ENCODE data around the gene GFI1. TPM values are rescaled to one million over a fixed set of nuclear protein-coding genes. Genes with fewer than 3 reads are reported as not detected.

The GFI1 gene
- total and polyA plus RNA-seq, 2 of the 13 experiments (the other 11 are each of a cell fraction or from before 2014, with no cell fraction given): 10.3 to 10.5 TPM

DNA sequence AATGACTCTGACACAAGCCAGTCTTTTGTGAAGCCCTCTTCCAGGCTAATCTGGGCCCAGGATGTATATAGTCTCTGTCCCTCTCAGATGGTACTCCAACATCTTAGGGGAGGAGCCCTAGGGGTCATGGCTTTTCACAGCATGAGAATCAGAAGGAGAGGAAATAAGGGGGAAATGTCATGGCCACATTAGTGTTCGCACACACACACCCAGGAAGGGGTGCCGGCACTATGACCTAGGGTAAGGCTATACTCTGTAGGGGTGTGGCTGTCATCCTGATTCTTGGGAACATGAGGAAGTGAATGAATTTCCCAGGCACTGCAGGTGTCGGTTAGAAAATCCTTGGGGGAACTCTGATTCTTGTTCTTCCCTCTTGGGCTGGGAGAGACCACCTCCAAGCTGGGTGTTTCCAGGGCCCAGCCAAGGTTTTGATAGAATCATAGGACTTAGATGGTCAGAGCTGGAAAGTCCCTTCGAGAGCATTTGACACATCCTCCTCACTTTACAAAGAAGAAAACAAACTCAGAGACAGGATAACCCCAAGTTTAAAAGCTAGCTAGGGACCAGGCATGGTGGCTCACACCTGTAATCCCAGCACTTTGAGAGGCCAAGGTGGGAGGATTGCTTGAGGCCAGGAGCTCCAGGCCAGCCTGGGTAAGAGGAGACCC lies 22.0 kb downstream of the GFI1 start:
- no peak overlapping the region for H2AFZ ChIP-seq (ENCODE audit: low read length)
- H3K9ac ChIP-seq (ENCODE audit: insufficient read depth, low read depth, low read length): no peak overlapping the region
- ATAC-seq (no peak), FAIRE-seq (no peak), DNase-seq (ENCODE audit: low spot score) (no peak)
- H3K9me3 ChIP-seq (ENCODE audit: low read length): no peaks in the 10 kb centered on the region
- ChIA-PET CTCF (ENCODE audit: low intra/inter-chr PET ratio, low total read pairs) (no interaction called here), POLR2A (no interaction called here)
- no peaks in the 10 kb centered on the region for H4K20me1 ChIP-seq (ENCODE audit: insufficient read depth, low read length)
- H3K27ac ChIP-seq (ENCODE audit: extremely low read length, insufficient read depth, low read length): no peak overlapping the region
- H3K27me3 ChIP-seq (ENCODE audit: control insufficient read depth in 1 of 2, insufficient read depth in 2 of 2, low read length in 2 of 2): no peaks in the 10 kb centered on the region; a peak in 1 of 5 replicates
- H3K4me1 ChIP-seq (ENCODE audit: insufficient read depth, low read length): 0 out of 2 replicates have a peak, but pooled peaks cover 2% of the 10 kb centered on the region
- no peaks in the 10 kb centered on the region for H3K79me2 ChIP-seq (ENCODE audit: insufficient read depth, low read length)
- in situ Hi-C loops (cut with HindIII; ENCODE audit: extremely low pct_ligation_motif_present, low pct_unique_long_range_greater_than_20kb) (no loop called here), intact Hi-C loops (cut with micrococcal nuclease; ENCODE audit: unreplicated experiment) (no loop called here)
- H3K4me2 ChIP-seq (ENCODE audit: low read depth, low read length): no peak overlapping the region
- no TSS peak for BruUV-seq (replicated peaks)
- 84% methylated on average over 4 of the region's 4 CpGs for WGBS (ENCODE audit: low lambda C conversion rate)
- no peak overlapping the region for H3K4me3 ChIP-seq (replicated peaks in 1 of 3; ENCODE audit: insufficient read depth in 1 of 3, low read depth in 2 of 3, low read length in 3 of 3)
- H3K36me3 ChIP-seq (replicated peaks in 1 of 2; ENCODE audit: control insufficient read depth in 1 of 2, insufficient read depth in 2 of 2, low read length in 2 of 2): no peaks in the 10 kb centered on the region
- TF ChIP-seq ERF (CRISPR knock-in tag; IDR thresholded peaks at IDR 0.05) (no peak), HDAC6 (IDR thresholded peaks at IDR 0.05; ENCODE audit: low read depth, low read length) (no peak), ZBTB34 (CRISPR knock-in tag; IDR thresholded peaks at IDR 0.05) (no peak), ZNF839 (CRISPR knock-in tag; IDR thresholded peaks at IDR 0.05; ENCODE audit: borderline replicate concordance) (no peak), ZNF441 (CRISPR knock-in tag; IDR thresholded peaks at IDR 0.05; ENCODE audit: borderline replicate concordance) (no peak), THAP9 (CRISPR knock-in tag; IDR thresholded peaks at IDR 0.05; ENCODE audit: borderline replicate concordance) (no peak), ELF1 (CRISPR knock-in tag; IDR thresholded peaks at IDR 0.05) (no peak), ZNF451 (CRISPR knock-in tag; IDR thresholded peaks at IDR 0.05) (no peak), ZNF720 (CRISPR knock-in tag; IDR thresholded peaks at IDR 0.05) (no peak), HNRNPK (IDR thresholded peaks at IDR 0.05; ENCODE audit: low read depth, low read length, poor library complexity, severe bottlenecking) (no peak), GFI1 (CRISPR knock-in tag; IDR thresholded peaks at IDR 0.05; ENCODE audit: borderline replicate concordance) (no peak), SMAD9 (CRISPR knock-in tag; IDR thresholded peaks at IDR 0.05) (no peak)
- TF ChIP-seq, protein P1, sequence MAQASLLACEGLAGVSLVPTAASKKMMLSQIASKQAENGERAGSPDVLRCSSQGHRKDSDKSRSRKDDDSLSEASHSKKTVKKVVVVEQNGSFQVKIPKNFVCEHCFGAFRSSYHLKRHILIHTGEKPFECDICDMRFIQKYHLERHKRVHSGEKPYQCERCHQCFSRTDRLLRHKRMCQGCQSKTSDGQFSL (CRISPR knock-in tag; IDR thresholded peaks at IDR 0.05): no peak
- TF ChIP-seq, protein P2, sequence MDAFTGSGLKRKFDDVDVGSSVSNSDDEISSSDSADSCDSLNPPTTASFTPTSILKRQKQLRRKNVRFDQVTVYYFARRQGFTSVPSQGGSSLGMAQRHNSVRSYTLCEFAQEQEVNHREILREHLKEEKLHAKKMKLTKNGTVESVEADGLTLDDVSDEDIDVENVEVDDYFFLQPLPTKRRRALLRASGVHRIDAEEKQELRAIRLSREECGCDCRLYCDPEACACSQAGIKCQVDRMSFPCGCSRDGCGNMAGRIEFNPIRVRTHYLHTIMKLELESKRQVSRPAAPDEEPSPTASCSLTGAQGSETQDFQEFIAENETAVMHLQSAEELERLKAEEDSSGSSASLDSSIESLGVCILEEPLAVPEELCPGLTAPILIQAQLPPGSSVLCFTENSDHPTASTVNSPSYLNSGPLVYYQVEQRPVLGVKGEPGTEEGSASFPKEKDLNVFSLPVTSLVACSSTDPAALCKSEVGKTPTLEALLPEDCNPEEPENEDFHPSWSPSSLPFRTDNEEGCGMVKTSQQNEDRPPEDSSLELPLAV (CRISPR knock-in tag; conservative IDR thresholded peaks at IDR 0.05; ENCODE audit: low read depth): no peak
- TF ChIP-seq, protein P3, sequence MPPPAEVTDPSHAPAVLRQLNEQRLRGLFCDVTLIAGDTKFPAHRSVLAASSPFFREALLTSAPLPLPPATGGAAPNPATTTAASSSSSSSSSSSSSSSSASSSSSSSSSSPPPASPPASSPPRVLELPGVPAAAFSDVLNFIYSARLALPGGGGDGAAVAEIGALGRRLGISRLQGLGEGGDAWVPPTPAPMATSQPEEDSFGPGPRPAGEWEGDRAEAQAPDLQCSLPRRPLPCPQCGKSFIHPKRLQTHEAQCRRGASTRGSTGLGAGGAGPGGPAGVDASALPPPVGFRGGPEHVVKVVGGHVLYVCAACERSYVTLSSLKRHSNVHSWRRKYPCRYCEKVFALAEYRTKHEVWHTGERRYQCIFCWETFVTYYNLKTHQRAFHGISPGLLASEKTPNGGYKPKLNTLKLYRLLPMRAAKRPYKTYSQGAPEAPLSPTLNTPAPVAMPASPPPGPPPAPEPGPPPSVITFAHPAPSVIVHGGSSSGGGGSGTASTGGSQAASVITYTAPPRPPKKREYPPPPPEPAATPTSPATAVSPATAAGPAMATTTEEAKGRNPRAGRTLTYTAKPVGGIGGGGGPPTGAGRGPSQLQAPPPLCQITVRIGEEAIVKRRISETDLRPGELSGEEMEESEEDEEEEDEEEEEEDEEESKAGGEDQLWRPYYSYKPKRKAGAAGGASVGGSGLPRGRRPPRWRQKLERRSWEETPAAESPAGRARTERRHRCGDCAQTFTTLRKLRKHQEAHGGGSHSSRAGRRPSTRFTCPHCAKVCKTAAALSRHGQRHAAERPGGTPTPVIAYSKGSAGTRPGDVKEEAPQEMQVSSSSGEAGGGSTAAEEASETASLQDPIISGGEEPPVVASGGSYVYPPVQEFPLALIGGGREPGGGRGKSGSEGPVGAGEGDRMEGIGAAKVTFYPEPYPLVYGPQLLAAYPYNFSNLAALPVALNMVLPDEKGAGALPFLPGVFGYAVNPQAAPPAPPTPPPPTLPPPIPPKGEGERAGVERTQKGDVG (CRISPR knock-in tag; IDR thresholded peaks at IDR 0.05; ENCODE audit: borderline replicate concordance): no peak

Measured in HepG2 (cell line).